Measurements from ENCODE around the gene HAUS2.

The HAUS2 gene

GRCh38 chr15:42575188-42576039, 26.8 kb downstream of the HAUS2 start, which contains the start of gene STARD9:
TSS of gene STARD9 (plus strand) at chr15:42575606. CDS start at chr15:42575716, 110 bp downstream.
- no peak within 1 kb of the TSS for H3K27ac ChIP-seq (ENCODE audit: low read depth, low read length)
- H3F3A ChIP-seq (ENCODE audit: insufficient read depth), result peaks cover 8% of the 10 kb centered on the region
- peak within 1 kb of the TSS; percentile 70 for H3K4me2 ChIP-seq (ENCODE audit: low read depth, low read length, poor library complexity, severe bottlenecking)
- H2AFZ ChIP-seq (ENCODE audit: low read depth, low read length, severe bottlenecking), result peak within 1 kb of the TSS; percentile 98
- H3K9me3 ChIP-seq (ENCODE audit: insufficient read depth, low read length), result no peaks in the 10 kb centered on the region
- no peak for TF ChIP-seq EZH2phosphoT487 (conservative IDR thresholded peaks at IDR 0.05; ENCODE audit: low read length)
- TF ChIP-seq CTCF (IDR thresholded peaks at IDR 0.05; ENCODE audit: insufficient read depth, low read length, poor library complexity, severe bottlenecking), result no peak
- no peaks in the 10 kb centered on the region for H3K79me2 ChIP-seq (ENCODE audit: insufficient read depth, low read length)
- no peaks in the 10 kb centered on the region for H4K20me1 ChIP-seq (ENCODE audit: low read depth, low read length)
- H3K36me3 ChIP-seq (ENCODE audit: low read length), result no peaks in the 10 kb centered on the region
- no peaks in the 10 kb centered on the region for H3K27me3 ChIP-seq (ENCODE audit: low read length)
- no peaks in the 10 kb centered on the region for H3K9me2 ChIP-seq (replicated peaks; ENCODE audit: insufficient read depth, low read length)
- H3K9ac ChIP-seq (ENCODE audit: low read length), result peak within 1 kb of the TSS; percentile 77
- peak within 1 kb of the TSS; percentile 89 for H3K4me3 ChIP-seq (ENCODE audit: insufficient read depth, low read length, poor library complexity, severe bottlenecking)

GRCh38 chr15:42576040-42576594, 27.5 kb downstream of the HAUS2 start:
- H3K36me3 ChIP-seq (ENCODE audit: low read length), result no peaks in the 10 kb centered on the region
- H3K9me3 ChIP-seq (ENCODE audit: insufficient read depth, low read length), result no peaks in the 10 kb centered on the region
- no peaks in the 10 kb centered on the region for H3K9me2 ChIP-seq (replicated peaks; ENCODE audit: insufficient read depth, low read length)
- H3F3A ChIP-seq (ENCODE audit: insufficient read depth), result peaks cover 8% of the 10 kb centered on the region
- H3K27me3 ChIP-seq (ENCODE audit: low read length), result no peaks in the 10 kb centered on the region
- H3K4me2 ChIP-seq (ENCODE audit: low read depth, low read length, poor library complexity, severe bottlenecking), result peak overlapping the region; percentile 70
- H4K20me1 ChIP-seq (ENCODE audit: low read depth, low read length), result no peaks in the 10 kb centered on the region
- H3K27ac ChIP-seq (ENCODE audit: low read depth, low read length), result no peak overlapping the region
- no peak for TF ChIP-seq CTCF (IDR thresholded peaks at IDR 0.05; ENCODE audit: insufficient read depth, low read length, poor library complexity, severe bottlenecking)
- no peak for TF ChIP-seq EZH2phosphoT487 (conservative IDR thresholded peaks at IDR 0.05; ENCODE audit: low read length)
- H2AFZ ChIP-seq (ENCODE audit: low read depth, low read length, severe bottlenecking), result peak overlapping the region; percentile 98
- peak overlapping the region; percentile 89 for H3K4me3 ChIP-seq (ENCODE audit: insufficient read depth, low read length, poor library complexity, severe bottlenecking)
- H3K79me2 ChIP-seq (ENCODE audit: insufficient read depth, low read length), result no peaks in the 10 kb centered on the region
- peak overlapping the region; percentile 77 for H3K9ac ChIP-seq (ENCODE audit: low read length)

DNA sequence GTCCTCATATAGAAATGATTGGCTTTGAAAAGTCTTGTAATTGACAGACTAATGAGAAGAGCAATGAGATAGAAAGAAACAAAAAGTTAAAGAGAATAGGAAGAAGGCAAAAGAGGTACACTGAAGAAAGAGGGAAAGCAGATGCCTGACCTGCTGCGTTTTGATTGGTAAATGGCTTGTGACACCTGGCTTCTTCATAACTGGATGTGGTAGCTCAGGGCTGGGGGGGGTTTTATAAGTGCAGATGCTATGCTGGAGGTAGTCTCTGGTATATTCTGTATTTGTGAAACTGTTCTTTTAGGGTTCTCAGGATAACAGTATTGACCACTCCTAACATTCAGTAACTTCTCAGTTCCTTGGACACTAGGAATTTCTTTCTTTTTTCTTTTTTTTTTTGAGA, 28.1 kb downstream of the HAUS2 start:
- H3K27me3 ChIP-seq (ENCODE audit: low read length), result no peaks in the 10 kb centered on the region
- H3K9ac ChIP-seq (ENCODE audit: low read length), result peak overlapping the region; percentile 77; the same call in 1 of the 2 replicates
- H3K9me3 ChIP-seq (ENCODE audit: insufficient read depth, low read length), result no peaks in the 10 kb centered on the region
- peaks cover 8% of the 10 kb centered on the region for H3F3A ChIP-seq (ENCODE audit: insufficient read depth)
- no peaks in the 10 kb centered on the region for H3K79me2 ChIP-seq (ENCODE audit: insufficient read depth, low read length)
- H4K20me1 ChIP-seq (ENCODE audit: low read depth, low read length), result no peaks in the 10 kb centered on the region
- H3K4me3 ChIP-seq (ENCODE audit: insufficient read depth, low read length, poor library complexity, severe bottlenecking), result no peak overlapping the region
- TF ChIP-seq CTCF (IDR thresholded peaks at IDR 0.05; ENCODE audit: insufficient read depth, low read length, poor library complexity, severe bottlenecking) (no peak), EZH2phosphoT487 (conservative IDR thresholded peaks at IDR 0.05; ENCODE audit: low read length) (no peak)
- H3K4me2 ChIP-seq (ENCODE audit: low read depth, low read length, poor library complexity, severe bottlenecking), result peak overlapping the region; percentile 70
- H3K9me2 ChIP-seq (replicated peaks; ENCODE audit: insufficient read depth, low read length), result no peaks in the 10 kb centered on the region
- H3K36me3 ChIP-seq (ENCODE audit: low read length), result no peaks in the 10 kb centered on the region
- no peak overlapping the region for H3K27ac ChIP-seq (ENCODE audit: low read depth, low read length)
- no peak overlapping the region for H2AFZ ChIP-seq (ENCODE audit: low read depth, low read length, severe bottlenecking)
